OCI-LY7 (cell line): ENCODE data around the gene ATP2C2. TPM values are rescaled to one million over a fixed set of nuclear protein-coding genes. Genes with fewer than 3 reads are reported as not detected.

ENCODE experiments used
- BruUV-seq: library from RNA; stranded (reverse); fragments of 400-500 nt; replicated peaks from 2 replicates; lab custom pipeline; 2021; lab: Mats Ljungman, UMichigan
- CTCF ChIA-PET: fragments of 300-600 bp; sonication (Branson Sonifier 250); formaldehyde crosslinking; loops from one replicate; lab custom pipeline; 2022; ENCODE audit warnings: antibody characterized with exemption; ENCODE audit not compliant: unreplicated experiment; lab: Charles Lee
- POLR2A ChIA-PET: fragments of 300-600 bp; sonication (Branson Sonifier 250); formaldehyde crosslinking; loops from one replicate; lab custom pipeline; 2022; ENCODE audit warnings: antibody characterized with exemption; lab: Charles Lee
- DNase-seq: peaks from one replicate; pipeline ENCODE4 v3.0.0-alpha.2; 2015; ENCODE audit warnings: low spot score
- H2AFZ ChIP-seq: fragments of 200-600 bp; sonication (generic), shearing (Covaris generic); 2 replicates; pipeline ENCODE4 v1.6.1; 2014; ENCODE audit warnings: mild to moderate bottlenecking, antibody characterized with exemption, low read length, moderate library complexity
- H3K27ac ChIP-seq: fragments of 200-600 bp; sonication (generic); 2 replicates; pipeline ENCODE4 v1.5.1; 2014; ENCODE audit warnings: mixed run types, low read depth, mild to moderate bottlenecking, moderate library complexity, low read length, inconsistent platforms; ENCODE audit not compliant: poor library complexity, severe bottlenecking
- H3K36me3 ChIP-seq: fragments of 200-600 bp; sonication (generic); 2 replicates; pipeline ENCODE4 v1.6.1; 2014; ENCODE audit warnings: mild to moderate bottlenecking, antibody characterized with exemption, low read length, moderate library complexity, mixed read lengths; ENCODE audit not compliant: insufficient read depth
- H3K4me1 ChIP-seq: fragments of 200-600 bp; sonication (generic); 2 replicates; pipeline ENCODE4 v1.5.1; 2014; ENCODE audit warnings: mild to moderate bottlenecking, low read length; ENCODE audit not compliant: insufficient read depth, poor library complexity, severe bottlenecking
- H3K4me2 ChIP-seq: fragments of 200-600 bp; sonication (generic); 2 replicates; pipeline ENCODE4 v1.6.1; 2014; ENCODE audit warnings: mild to moderate bottlenecking, low read length
- H3K4me3 ChIP-seq: fragments of 200-600 bp; sonication (generic); 2 replicates; pipeline ENCODE4 v1.5.1; 2014; ENCODE audit warnings: mild to moderate bottlenecking, low read depth, low read length; ENCODE audit not compliant: poor library complexity, severe bottlenecking
- H3K79me2 ChIP-seq: fragments of 200-600 bp; sonication (generic); 2 replicates; pipeline ENCODE4 v1.6.1; 2016; ENCODE audit warnings: low read depth, mild to moderate bottlenecking, low read length, moderate library complexity, mixed read lengths; ENCODE audit not compliant: insufficient read depth
- H3K9me2 ChIP-seq: fragments of 200-600 bp; sonication (generic); 2 replicates; pipeline ENCODE4 v1.6.1; 2016; ENCODE audit warnings: mild to moderate bottlenecking, low read length, mixed read lengths; ENCODE audit not compliant: insufficient read depth
- H3K9me3 ChIP-seq: fragments of 200-600 bp; sonication (generic); 2 replicates; pipeline ENCODE4 v1.6.1; 2014; ENCODE audit warnings: mild to moderate bottlenecking, mixed run types, low read length, mixed read lengths
- H4K20me1 ChIP-seq: fragments of 200-600 bp; sonication (generic); 2 replicates; pipeline ENCODE4 v1.6.1; 2014; ENCODE audit warnings: mild to moderate bottlenecking, antibody characterized with exemption, low read length, moderate library complexity, mixed read lengths; ENCODE audit not compliant: insufficient read depth
- EZH2phosphoT487 ChIP-seq: fragments of 200-600 bp; sonication (generic); IDR thresholded peaks from 2 replicates; pipeline ENCODE4 v1.6.1; 2018; ENCODE audit warnings: low read depth, borderline replicate concordance, mild to moderate bottlenecking, mixed run types, antibody characterized with exemption, low read length, moderate library complexity, mixed read lengths
- intact Hi-C: fragments of 100-400 bp; cut with micrococcal nuclease; formaldehyde crosslinking; loops from one replicate; pipeline ENCODE4 v1.10.0; 2022; ENCODE audit not compliant: unreplicated experiment
- total RNA-seq, 2 experiments: library from RNA; depleted of rRNA in 1 of 2; stranded (reverse); fragments of >200 nt in 1 of 2; shearing (Covaris generic) in 1 of 2; gene quantifications; 2 replicates each; pipeline ENCODE4 v1.2.3, GENCODE V29; 2014 to 2022
- TF ChIP-seq, protein P1 (sequence below): fragments of 200-600 bp; sonication (generic); conservative IDR thresholded peaks from 2 replicates; pipeline ENCODE4 v1.5.1; 2014; ENCODE audit warnings: mild to moderate bottlenecking, antibody characterized with exemption, low read length, moderate library complexity, mixed read lengths

ATP2C2 gene
- total RNA-seq, 2 experiments from 2014 or later, result 0.66 TPM; not detected in 1

DNA sequence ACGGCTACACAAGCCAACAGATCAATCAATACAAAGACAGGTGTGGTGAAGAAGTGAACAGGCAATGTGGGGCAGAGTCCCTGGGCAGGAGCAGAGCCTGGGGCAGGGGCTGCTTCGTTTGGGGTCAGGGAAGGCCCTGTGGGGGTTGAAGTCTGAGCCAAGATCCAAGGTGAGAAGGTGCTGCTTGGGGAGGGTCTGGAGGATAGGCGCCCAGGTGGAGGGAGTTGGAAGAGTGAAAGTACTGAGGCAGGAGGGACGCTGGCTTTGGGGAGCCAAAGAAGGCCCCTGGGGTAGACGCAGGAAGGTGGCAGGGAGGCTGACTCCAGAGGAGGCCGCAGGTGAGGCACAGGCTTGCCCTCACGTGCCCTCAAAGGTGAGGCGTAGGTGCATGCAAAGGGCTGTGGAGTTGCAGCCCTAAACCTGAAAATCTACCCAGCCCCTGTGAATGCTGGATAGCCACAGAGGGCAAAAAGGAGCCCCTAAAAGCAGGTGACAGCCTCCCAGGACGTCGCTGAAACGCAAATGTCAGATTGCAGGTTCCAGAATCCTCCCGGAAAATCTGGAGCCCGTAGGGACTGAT lies 40.3 kb upstream of the ATP2C2 start:
- ChIA-PET POLR2A (no interaction called here), CTCF (no interaction called here)
- H3K4me2 ChIP-seq, result no peak overlapping the region
- H3K27ac ChIP-seq, result no peak overlapping the region
- no TSS peak for BruUV-seq
- no peaks in the 10 kb centered on the region for H3K9me3 ChIP-seq
- H3K36me3 ChIP-seq, result no peaks in the 10 kb centered on the region
- no peaks in the 10 kb centered on the region for H4K20me1 ChIP-seq
- no peaks in the 10 kb centered on the region for H3K4me1 ChIP-seq
- no peaks in the 10 kb centered on the region for H3K79me2 ChIP-seq
- TF ChIP-seq EZH2phosphoT487, result no peak
- TF ChIP-seq, protein P1, sequence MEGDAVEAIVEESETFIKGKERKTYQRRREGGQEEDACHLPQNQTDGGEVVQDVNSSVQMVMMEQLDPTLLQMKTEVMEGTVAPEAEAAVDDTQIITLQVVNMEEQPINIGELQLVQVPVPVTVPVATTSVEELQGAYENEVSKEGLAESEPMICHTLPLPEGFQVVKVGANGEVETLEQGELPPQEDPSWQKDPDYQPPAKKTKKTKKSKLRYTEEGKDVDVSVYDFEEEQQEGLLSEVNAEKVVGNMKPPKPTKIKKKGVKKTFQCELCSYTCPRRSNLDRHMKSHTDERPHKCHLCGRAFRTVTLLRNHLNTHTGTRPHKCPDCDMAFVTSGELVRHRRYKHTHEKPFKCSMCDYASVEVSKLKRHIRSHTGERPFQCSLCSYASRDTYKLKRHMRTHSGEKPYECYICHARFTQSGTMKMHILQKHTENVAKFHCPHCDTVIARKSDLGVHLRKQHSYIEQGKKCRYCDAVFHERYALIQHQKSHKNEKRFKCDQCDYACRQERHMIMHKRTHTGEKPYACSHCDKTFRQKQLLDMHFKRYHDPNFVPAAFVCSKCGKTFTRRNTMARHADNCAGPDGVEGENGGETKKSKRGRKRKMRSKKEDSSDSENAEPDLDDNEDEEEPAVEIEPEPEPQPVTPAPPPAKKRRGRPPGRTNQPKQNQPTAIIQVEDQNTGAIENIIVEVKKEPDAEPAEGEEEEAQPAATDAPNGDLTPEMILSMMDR, result no peak
- H2AFZ ChIP-seq, result no peak overlapping the region
- no peaks in the 10 kb centered on the region for H3K9me2 ChIP-seq
- intact Hi-C loops, result no loop called here
- H3K4me3 ChIP-seq, result no peak overlapping the region
- DNase-seq, result no peak

DNA sequence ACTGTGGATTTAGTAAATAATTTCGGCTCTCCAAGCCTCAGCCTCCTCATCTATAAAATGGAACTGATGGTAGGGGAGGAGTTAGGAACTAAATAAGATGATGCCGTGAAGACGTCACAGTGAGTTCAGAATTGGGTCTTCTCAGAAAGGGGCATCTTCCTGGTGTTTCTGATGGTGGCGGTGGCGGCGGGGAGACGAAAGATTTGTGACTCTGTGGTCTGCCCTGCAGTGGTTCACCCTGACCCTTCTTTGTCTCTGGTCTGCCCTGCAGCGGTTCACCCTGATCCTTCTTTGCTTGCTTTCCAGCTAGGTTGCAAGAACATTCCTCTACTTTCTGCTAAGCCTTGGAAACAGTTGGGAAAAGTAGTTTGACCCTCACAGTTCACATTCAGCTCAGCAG lies 39.3 kb upstream of the ATP2C2 start:
- Histone ChIP-seq H3K36me3 (no peaks in the 10 kb centered on the region), H3K9me2 (no peaks in the 10 kb centered on the region), H3K4me1 (no peaks in the 10 kb centered on the region), H3K79me2 (no peaks in the 10 kb centered on the region), H4K20me1 (no peaks in the 10 kb centered on the region), H2AFZ (no peak overlapping the region), H3K27ac (no peak overlapping the region), H3K9me3 (no peaks in the 10 kb centered on the region), H3K4me3 (no peak overlapping the region), H3K4me2 (no peak overlapping the region)
- ChIA-PET POLR2A (no interaction called here), CTCF (no interaction called here)
- no peak for DNase-seq
- no TSS peak for BruUV-seq
- TF ChIP-seq, protein P1, result no peak
- no peak for TF ChIP-seq EZH2phosphoT487
- intact Hi-C loops, result no loop called here

DNA sequence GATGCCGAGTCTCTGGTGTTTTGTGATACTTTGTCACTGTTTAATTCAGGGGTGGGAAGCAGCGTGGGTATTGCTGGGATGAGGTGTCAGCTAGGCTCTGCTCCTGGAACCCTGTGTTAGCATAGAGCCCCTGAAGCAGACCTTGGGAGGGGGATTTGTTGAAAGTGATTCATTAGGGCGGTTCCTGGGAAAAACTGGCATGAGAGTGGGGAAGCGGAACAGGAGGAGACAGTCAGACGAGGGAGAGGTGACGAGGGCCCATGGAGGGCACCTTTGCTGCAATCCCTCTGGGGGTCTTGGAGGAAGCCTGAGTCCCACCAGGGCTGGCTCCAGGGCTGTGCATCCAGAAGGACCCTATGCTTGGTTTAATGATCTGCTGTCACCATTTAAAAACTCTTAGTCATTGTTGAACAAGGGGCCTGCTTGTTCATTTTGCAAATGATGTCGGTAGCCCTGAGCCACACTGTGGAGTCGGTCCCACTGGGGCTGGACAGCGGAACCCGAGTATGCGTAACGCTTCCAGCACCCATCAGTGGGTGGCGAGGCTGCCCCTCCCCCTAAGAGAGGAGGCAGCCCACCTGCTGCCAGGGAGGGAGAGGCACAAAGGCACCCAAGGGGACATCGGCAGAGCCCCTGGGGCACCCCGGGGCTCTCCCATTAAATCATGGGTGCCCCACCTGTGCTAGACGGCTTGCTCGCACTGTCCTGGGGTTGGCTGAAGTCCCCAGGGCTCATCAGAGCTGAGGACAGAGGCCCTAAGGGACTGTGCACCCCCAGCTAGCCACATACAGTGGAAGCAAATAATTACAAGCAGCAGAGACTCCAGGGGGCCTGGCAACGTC lies 38.3 kb upstream of the ATP2C2 start:
- Histone ChIP-seq H2AFZ (no peak overlapping the region), H3K4me3 (no peak overlapping the region), H3K36me3 (no peaks in the 10 kb centered on the region), H3K4me1 (no peaks in the 10 kb centered on the region), H4K20me1 (no peaks in the 10 kb centered on the region), H3K79me2 (no peaks in the 10 kb centered on the region), H3K9me2 (no peaks in the 10 kb centered on the region), H3K27ac (no peak overlapping the region), H3K4me2 (no peak overlapping the region), H3K9me3 (no peaks in the 10 kb centered on the region)
- TF ChIP-seq EZH2phosphoT487, result no peak
- TF ChIP-seq, protein P1, result no peak
- DNase-seq, result no peak
- intact Hi-C loops, result no loop called here
- POLR2A ChIA-PET, result interaction anchor here (0.6 kb wide), 1 partner anchor 443 kb away, joined by 3 read pairs; no protein-coding TSS in a partner anchor
- CTCF ChIA-PET, result no interaction called here
- BruUV-seq, result no TSS peak
